IMR-90 (cell line): ENCODE results near the gene STON2. TPM values are rescaled to one million over a fixed set of nuclear protein-coding genes. Genes with fewer than 3 reads are reported as not detected.

Source experiments
- ATAC-seq: fragments of 200-7000 bp; cut with Tn5 transposase; 2 replicates; pipeline ENCODE4 v1.9.1; 2020; ENCODE audit warnings: low read depth, mild to moderate bottlenecking, moderate library complexity
- BruUV-seq: library from RNA; stranded (reverse); fragments of 400-500 nt; replicated peaks from 2 replicates; lab custom pipeline; 2021; lab: Mats Ljungman, UMichigan
- CTCF ChIA-PET: fragments of 300-600 bp; formaldehyde crosslinking; extraction: SDS; loops from one replicate; lab custom pipeline; 2021; ENCODE audit warnings: antibody characterized with exemption; lab: Yijun Ruan, JAX
- POLR2A ChIA-PET: fragments of 300-600 bp; sonication (Branson Sonifier 250); formaldehyde crosslinking; loops from one replicate; lab custom pipeline; 2022; ENCODE audit warnings: antibody characterized with exemption; ENCODE audit not compliant: unreplicated experiment; lab: Charles Lee
- DNase-seq: peaks from one replicate; pipeline ENCODE4 v3.0.0; 2013
- H2AFZ ChIP-seq: replicated peaks from 2 replicates; pipeline ENCODE3; 2013; ENCODE audit warnings: low read length, mild to moderate bottlenecking; ENCODE audit not compliant: poor library complexity
- H2AK5ac ChIP-seq: 2 replicates; pipeline ENCODE4 v1.6.1; 2013; ENCODE audit warnings: low read depth, low read length, inconsistent platforms
- H2AK9ac ChIP-seq: replicated peaks from 2 replicates; pipeline ENCODE3; 2013; ENCODE audit warnings: mild to moderate bottlenecking, low read depth, low read length, moderate library complexity; ENCODE audit not compliant: poor library complexity
- H2BK120ac ChIP-seq: 2 replicates; pipeline ENCODE4 v1.6.1; 2013; ENCODE audit warnings: low read depth, low read length, inconsistent platforms
- H2BK15ac ChIP-seq: 3 replicates; pipeline ENCODE4 v1.6.1; 2013; ENCODE audit warnings: low read depth, low read length, inconsistent platforms
- H2BK20ac ChIP-seq: 2 replicates; pipeline ENCODE4 v1.6.1; 2013; ENCODE audit warnings: low read depth, mild to moderate bottlenecking, inconsistent platforms, low read length, moderate library complexity
- H2BK5ac ChIP-seq: 2 replicates; pipeline ENCODE4 v1.6.1; 2013; ENCODE audit warnings: mild to moderate bottlenecking, low read depth, low read length, inconsistent platforms; ENCODE audit not compliant: poor library complexity, severe bottlenecking
- H3K14ac ChIP-seq: replicated peaks from 2 replicates; pipeline ENCODE4 v1.6.1; 2013; ENCODE audit warnings: low read depth, low read length, inconsistent platforms
- H3K18ac ChIP-seq: 2 replicates; pipeline ENCODE4 v1.6.1; 2013; ENCODE audit warnings: low read depth, low read length, control low read depth
- H3K23ac ChIP-seq: 2 replicates; pipeline ENCODE4 v1.6.1; 2013; ENCODE audit warnings: low read depth, low read length, inconsistent platforms
- H3K27ac ChIP-seq: 2 replicates; pipeline ENCODE4 v1.5.1; 2013; ENCODE audit warnings: mild to moderate bottlenecking, control low read depth, low read length; ENCODE audit not compliant: insufficient read depth
- H3K27me3 ChIP-seq: 2 replicates; pipeline ENCODE4 v1.6.1; 2013; ENCODE audit warnings: low read length; ENCODE audit not compliant: control insufficient read depth, insufficient read depth
- H3K36me3 ChIP-seq: 2 replicates; pipeline ENCODE4 v1.6.1; 2013; ENCODE audit warnings: low read length, mixed read lengths; ENCODE audit not compliant: control insufficient read depth, insufficient read depth
- H3K4ac ChIP-seq: 2 replicates; pipeline ENCODE4 v1.6.1; 2013; ENCODE audit warnings: low read depth, low read length, inconsistent platforms
- H3K4me1 ChIP-seq: 2 replicates; pipeline ENCODE4 v1.6.1; 2013; ENCODE audit warnings: low read length, mixed read lengths; ENCODE audit not compliant: control insufficient read depth, insufficient read depth
- H3K4me2 ChIP-seq: 2 replicates; pipeline ENCODE4 v1.6.1; 2013; ENCODE audit warnings: low read depth, mild to moderate bottlenecking, control low read depth, low read length, moderate library complexity
- H3K4me3 ChIP-seq: 2 replicates; pipeline ENCODE4 v1.5.1; 2013; ENCODE audit warnings: low read depth, mild to moderate bottlenecking, control low read depth, low read length, moderate library complexity; ENCODE audit not compliant: insufficient read depth
- H3K56ac ChIP-seq: 2 replicates; pipeline ENCODE4 v1.6.1; 2013; ENCODE audit warnings: low read length, inconsistent platforms; ENCODE audit not compliant: insufficient read depth; ENCODE audit errors: extremely low read depth
- H3K79me1 ChIP-seq, 2 experiments: 2 replicates each; pipeline ENCODE4 v1.6.1; 2013; ENCODE audit warnings: low read length in 2 of 2, inconsistent platforms in 1 of 2, low read depth in 1 of 2
- H3K9ac ChIP-seq: 2 replicates; pipeline ENCODE4 v1.6.1; 2013; ENCODE audit warnings: low read depth, low read length, control low read depth
- H3K9me1 ChIP-seq: 2 replicates; pipeline ENCODE4 v1.6.1; 2013; ENCODE audit warnings: low read length, inconsistent platforms; ENCODE audit not compliant: insufficient read depth
- H3K9me3 ChIP-seq: 2 replicates; pipeline ENCODE4 v1.6.1; 2013; ENCODE audit warnings: low read length; ENCODE audit not compliant: control insufficient read depth, insufficient read depth
- H4K20me1 ChIP-seq: 2 replicates; pipeline ENCODE4 v1.6.1; 2013; ENCODE audit warnings: low read length, inconsistent platforms; ENCODE audit not compliant: insufficient read depth
- H4K5ac ChIP-seq: 2 replicates; pipeline ENCODE4 v1.6.1; 2013; ENCODE audit warnings: mild to moderate bottlenecking, low read depth, low read length, control low read depth
- H4K8ac ChIP-seq, 2 experiments: 2 replicates each; pipeline ENCODE4 v1.6.1; 2013; ENCODE audit warnings: low read depth in 2 of 2, low read length in 2 of 2, control low read depth in 1 of 2, inconsistent platforms in 1 of 2
- H4K91ac ChIP-seq: 2 replicates; pipeline ENCODE4 v1.6.1; 2013; ENCODE audit warnings: low read depth, low read length, inconsistent platforms; ENCODE audit not compliant: insufficient read depth
- BHLHE40 ChIP-seq: fragments of 150-350 bp; IDR thresholded peaks from 2 replicates; pipeline ENCODE4 v1.6.1; 2016; ENCODE audit warnings: mild to moderate bottlenecking, low read depth, low read length
- CEBPB ChIP-seq: IDR thresholded peaks from 2 replicates; pipeline ENCODE4 v1.6.1; 2012; ENCODE audit warnings: low read depth, low read length, improper control_type of control experiment
- CHD1 ChIP-seq: IDR thresholded peaks from 2 replicates; pipeline ENCODE4 v1.6.1; 2012; ENCODE audit warnings: low read depth, low read length, improper control_type of control experiment
- CTCF ChIP-seq: conservative IDR thresholded peaks from 2 replicates; pipeline ENCODE4 v1.5.1; 2012; ENCODE audit warnings: mild to moderate bottlenecking, low read depth, low read length, improper control_type of control experiment
- MAZ ChIP-seq: IDR thresholded peaks from 2 replicates; pipeline ENCODE4 v1.6.1; 2012; ENCODE audit warnings: low read depth, mild to moderate bottlenecking, low read length, improper control_type of control experiment, moderate library complexity, borderline replicate concordance
- NFE2L2 ChIP-seq: fragments of 150-350 bp; IDR thresholded peaks from 2 replicates; pipeline ENCODE4 v1.6.1; 2016; ENCODE audit warnings: low read depth, mild to moderate bottlenecking, low read length
- RAD21 ChIP-seq: IDR thresholded peaks from 2 replicates; pipeline ENCODE4 v1.6.1; 2012; ENCODE audit warnings: low read length, improper control_type of control experiment
- RFX5 ChIP-seq: IDR thresholded peaks from 2 replicates; pipeline ENCODE4 v1.8.0; 2012; ENCODE audit warnings: low read depth, mild to moderate bottlenecking, low read length, moderate library complexity
- SMC3 ChIP-seq: fragments of 150-350 bp; IDR thresholded peaks from 2 replicates; pipeline ENCODE4 v1.6.1; 2016; ENCODE audit warnings: low read depth, mild to moderate bottlenecking, antibody characterized with exemption, low read length, moderate library complexity
- USF2 ChIP-seq: fragments of 150-350 bp; IDR thresholded peaks from 2 replicates; pipeline ENCODE4 v1.6.1; 2017; ENCODE audit warnings: mild to moderate bottlenecking, antibody characterized with exemption, low read length, low read depth
- whole genome bisulfite sequencing, 2 experiments: methylation state at CpG; one replicate each; pipeline versions ENCODE4 v1.1.5 to v1.1.7; 2013; ENCODE audit warnings: missing lambda C conversion rate in 2 of 2; ENCODE audit not compliant: insufficient read length in 1 of 2; ENCODE audit errors: extremely low coverage in 2 of 2; 5-methylcytosine and 5-hydroxymethylcytosine counted together
- dilution Hi-C: fragments of 300-500 bp; cut with HindIII; formaldehyde crosslinking; loops from one replicate; pipeline ENCODE4 v1.14.3; 2018; ENCODE audit warnings: low sequenced_read_pairs; ENCODE audit not compliant: unreplicated experiment
- in situ Hi-C: fragments of 300-500 bp; cut with MboI; formaldehyde crosslinking; loops from 3 replicates; pipeline ENCODE4 v1.14.3; 2019; ENCODE audit warnings: low sequenced_read_pairs, inconsistent platforms, mixed read lengths
- intact Hi-C: fragments of 100-400 bp; cut with micrococcal nuclease; formaldehyde crosslinking; loops from 2 replicates; pipeline ENCODE4 v1.10.0; 2022
- polyA plus RNA-seq, 3 experiments: library from polyadenylated mRNA; depleted of rRNA; stranded (reverse); fragments of >200 nt; gene quantifications; 2 replicates each; pipeline ENCODE4 v1.2.3, GENCODE V29; 2012; ENCODE audit warnings: low replicate concordance in 1 of 3
- total RNA-seq: library from RNA; depleted of rRNA; stranded (reverse); fragments of >200 nt; gene quantifications from 2 replicates; pipeline ENCODE4 v1.2.3, GENCODE V29; 2012

The STON2 gene
- total and polyA plus RNA-seq, 2 of the 4 experiments (the other 2 are of a cell fraction): not detected

- Histone ChIP-seq H3K36me3 (no peaks in the 10 kb centered on the region), H3K4me3 (no peak overlapping the region), H2AK5ac (no peak overlapping the region), H3K79me1 (no peaks in the 10 kb centered on the region), H3K9ac (no peak overlapping the region), H4K91ac (no peak overlapping the region), H2BK5ac (no peak overlapping the region), H2BK120ac (no peak overlapping the region), H4K5ac (no peak overlapping the region), H2BK15ac (no peak overlapping the region), H3K4ac (no peak overlapping the region), H3K4me2 (no peak overlapping the region), H3K18ac (no peak overlapping the region), H3K23ac (no peak overlapping the region), H4K8ac (no peak overlapping the region), H3K56ac (no peak overlapping the region), H3K9me3 (no peaks in the 10 kb centered on the region; the same call in 1 of the 2 replicates), H3K27ac (no peak overlapping the region), H3K9me1 (no peaks in the 10 kb centered on the region), H3K14ac (no peak overlapping the region), H2AFZ (no peak overlapping the region), H3K4me1 (no peaks in the 10 kb centered on the region), H4K20me1 (no peaks in the 10 kb centered on the region), H2AK9ac (no peak overlapping the region), H2BK20ac (no peak overlapping the region), H3K27me3 (no peaks in the 10 kb centered on the region)
- CTCF ChIA-PET: no interaction called here
- dilution Hi-C loops (no loop called here), in situ Hi-C loops (no loop called here), intact Hi-C loops (no loop called here)
- TF ChIP-seq CTCF (no peak), USF2 (no peak), SMC3 (no peak), RAD21 (no peak), CHD1 (no peak), CEBPB (no peak), RFX5 (no peak), BHLHE40 (no peak), MAZ (no peak), NFE2L2 (no peak)
- POLR2A ChIA-PET: interaction anchor here (0.6 kb wide), 1 partner anchor 19 kb away, joined by 4 read pairs; no protein-coding TSS in a partner anchor
- no TSS peak for BruUV-seq
- DNase-seq (no peak), ATAC-seq (no peak)
- WGBS, 2 experiments: 60% methylated on average over 1 of the region's 4 CpGs; no CpG with 5 or more reads in 1 of the 2 experiments
These were observed 15.7 kb upstream of the STON2 start for GRCh38 chr14:81415781-81416180.
